Renal cortical epithelial cell (primary cell): Measurements from ENCODE around the gene GRK5. TPM values are rescaled to one million over a fixed set of nuclear protein-coding genes. Genes with fewer than 3 reads are reported as not detected.

Source experiments
- DNase-seq: peaks from one replicate; pipeline ENCODE4 v3.0.0-alpha.2; 2011; ENCODE audit warnings: low read depth
- total RNA-seq: library from RNA; depleted of rRNA; stranded (reverse); fragments of >200 nt; gene quantifications from 2 replicates; pipeline ENCODE4 v1.2.3, GENCODE V29; 2014

Gene GRK5
- total RNA-seq, 1 donor from 2014 or later = 1.1 TPM

- DNase-seq = no peak
Measured at GRCh38 chr10:119297207-119297968, 90.0 kb downstream of the GRK5 start.

DNA sequence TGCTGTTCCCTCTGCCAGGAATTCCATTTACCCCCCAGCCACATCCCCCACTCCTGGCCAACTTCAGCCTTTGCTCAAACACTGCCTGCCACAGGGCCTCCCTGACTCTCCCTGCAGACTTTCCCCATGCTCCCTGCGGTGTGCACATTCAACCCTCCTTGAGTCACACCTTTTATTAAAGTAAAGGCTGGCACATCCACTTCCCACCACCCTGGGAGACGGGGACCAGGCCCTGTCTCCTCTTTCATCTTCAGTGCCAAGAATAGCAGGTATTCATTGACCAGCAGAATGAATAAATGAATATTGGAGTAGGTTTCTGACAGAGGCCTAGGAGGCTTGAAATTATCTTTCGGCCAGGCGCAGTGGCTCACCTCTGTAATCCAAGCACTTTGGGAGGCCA lies 91.4 kb downstream of the GRK5 start:
- DNase-seq = no peak

- DNase-seq = no peak
Measured at GRCh38 chr10:119299531-119299930, 92.2 kb downstream of the GRK5 start.

DNA sequence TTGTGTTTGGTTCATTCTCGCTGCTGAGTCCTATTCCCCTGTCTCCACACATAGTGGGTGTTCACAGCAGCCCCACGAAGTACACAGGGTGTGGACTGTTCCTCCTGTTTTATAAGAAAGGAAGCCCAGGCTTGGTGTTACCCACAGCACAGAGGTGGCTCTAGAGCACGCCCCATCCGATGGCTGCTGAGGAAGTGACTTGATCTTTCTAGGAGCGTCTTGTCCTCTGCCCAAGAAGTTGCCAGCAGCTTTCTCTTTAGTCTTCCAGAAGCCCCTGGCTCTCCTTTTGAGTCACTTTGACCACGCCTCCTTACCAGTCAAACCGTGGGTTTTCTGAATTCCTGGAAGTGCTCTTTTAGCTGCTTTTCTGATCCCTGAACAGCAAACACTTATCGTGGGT lies 94.0 kb downstream of the GRK5 start:
- no peak for DNase-seq

GRCh38 chr10:119302172-119302571 lies 94.8 kb downstream of the GRK5 start:
- no peak for DNase-seq

GRCh38 chr10:119302591-119303253 lies 95.4 kb downstream of the GRK5 start:
- DNase-seq = no peak

GRCh38 chr10:119303886-119304285 lies 96.5 kb downstream of the GRK5 start:
- no peak for DNase-seq

GRCh38 chr10:119304541-119304940 lies 97.2 kb downstream of the GRK5 start:
- DNase-seq = no peak

- peak; percentile 100 for DNase-seq
Measured at GRCh38 chr10:119305860-119306513, 98.6 kb downstream of the GRK5 start.

DNA sequence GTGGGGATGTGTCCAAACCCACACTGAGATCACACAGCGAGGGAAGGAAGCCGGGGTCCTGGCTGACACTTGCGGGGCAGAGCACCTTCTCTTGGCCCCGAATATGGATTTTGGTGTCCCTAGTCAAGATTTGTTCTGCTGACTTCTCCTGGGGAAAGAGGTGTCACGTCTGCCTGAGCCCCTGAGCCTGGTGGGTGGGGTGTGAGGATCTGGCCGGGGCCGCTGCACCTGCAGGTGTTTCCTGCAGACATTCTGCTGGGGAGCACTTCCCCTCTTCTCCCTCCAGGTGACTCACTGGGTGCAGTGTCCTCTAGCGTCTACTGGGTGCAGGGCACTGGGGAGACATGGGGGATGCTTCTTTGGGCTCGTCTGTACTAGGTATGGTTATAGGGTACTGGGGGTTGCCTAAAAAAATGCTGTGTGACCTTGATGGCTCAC lies 99.2 kb downstream of the GRK5 start:
- peak; percentile 9 for DNase-seq

DNA sequence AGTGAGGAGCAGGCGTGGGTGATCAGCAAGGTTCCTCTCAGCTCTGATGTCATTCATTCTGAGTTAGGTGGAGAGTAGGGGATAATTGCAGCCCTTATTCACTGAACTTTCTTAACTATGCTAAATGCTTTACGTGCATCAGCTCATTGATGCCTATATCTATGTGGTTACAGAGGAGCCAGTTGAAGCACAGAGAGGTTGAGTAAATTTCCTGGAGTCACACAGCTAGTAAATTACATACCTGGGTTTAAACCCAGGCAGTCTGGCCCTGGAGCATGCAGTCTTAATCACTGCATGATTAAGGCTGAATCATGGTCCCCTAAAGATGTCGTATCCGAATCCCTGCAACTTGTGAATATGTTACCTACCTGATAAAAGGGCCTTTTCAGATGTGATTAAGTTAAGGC lies 99.6 kb downstream of the GRK5 start:
- peak; percentile 57 for DNase-seq

DNA sequence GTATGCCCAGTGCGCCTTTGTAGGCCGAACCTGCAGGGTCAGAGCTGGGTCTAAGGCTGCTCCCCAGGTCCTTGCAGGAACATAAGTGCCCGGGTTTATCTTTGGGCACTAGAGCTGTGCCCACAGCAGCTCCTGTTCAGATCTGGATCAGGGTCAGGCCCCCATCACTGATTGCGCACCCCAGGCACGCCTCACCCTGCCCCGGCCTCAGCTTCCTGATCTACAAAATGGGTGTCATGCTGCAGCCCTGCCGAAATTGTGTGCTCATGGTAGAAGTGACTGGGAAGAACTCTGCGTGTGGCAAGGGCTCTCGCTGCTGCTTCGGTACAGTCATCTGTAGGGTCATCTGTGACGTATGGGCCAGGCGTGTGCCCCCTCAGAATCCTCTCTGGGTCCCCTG lies 100.7 kb downstream of the GRK5 start:
- no peak for DNase-seq

- DNase-seq = no peak
Measured at GRCh38 chr10:119308551-119309422, 101.4 kb downstream of the GRK5 start.

- no peak for DNase-seq
Measured at GRCh38 chr10:119309423-119309770, 102.0 kb downstream of the GRK5 start.

DNA sequence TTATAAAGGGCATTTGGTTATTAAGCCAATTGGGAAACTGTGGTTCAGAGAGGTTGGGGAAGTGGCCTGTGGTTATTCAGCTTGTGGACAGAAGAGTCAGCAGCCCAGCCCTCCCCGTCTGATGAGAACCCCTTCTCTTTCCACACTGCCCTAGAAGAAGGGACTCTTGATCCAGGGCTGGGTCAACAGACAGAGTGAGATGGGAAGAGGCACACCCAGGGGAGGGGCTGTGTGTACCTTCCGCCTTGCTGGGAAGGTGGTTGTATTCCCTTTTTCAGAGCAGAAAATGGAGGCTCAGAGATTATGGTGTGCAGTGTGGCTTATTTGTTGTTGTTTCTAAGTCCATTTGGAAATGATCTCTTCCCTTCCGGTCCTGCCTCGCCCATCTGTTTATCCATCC lies 103.4 kb downstream of the GRK5 start:
- no peak for DNase-seq

GRCh38 chr10:119312241-119312640 lies 104.9 kb downstream of the GRK5 start:
- no peak for DNase-seq

- no peak for DNase-seq
Measured at GRCh38 chr10:119313024-119313423, 105.7 kb downstream of the GRK5 start.

- DNase-seq = no peak
Measured at GRCh38 chr10:119313644-119314043, 106.3 kb downstream of the GRK5 start.

- DNase-seq = no peak
Measured at GRCh38 chr10:119314061-119314460, 106.7 kb downstream of the GRK5 start.

GRCh38 chr10:119314486-119314885 lies 107.1 kb downstream of the GRK5 start:
- no peak for DNase-seq

- peak; percentile 88 for DNase-seq
Measured at GRCh38 chr10:119315128-119316001, 108.0 kb downstream of the GRK5 start.
